DMS153 treated with DMSO at 0.1 percent for 48 hours (cell line): ENCODE data around the gene ARHGAP22.

ENCODE experiments used
- DNase-seq: peaks from one replicate; lab custom pipeline; 2025; ENCODE audit not compliant: unreplicated experiment; lab: John Stamatoyannopoulos, UW

Gene ARHGAP22

DNA sequence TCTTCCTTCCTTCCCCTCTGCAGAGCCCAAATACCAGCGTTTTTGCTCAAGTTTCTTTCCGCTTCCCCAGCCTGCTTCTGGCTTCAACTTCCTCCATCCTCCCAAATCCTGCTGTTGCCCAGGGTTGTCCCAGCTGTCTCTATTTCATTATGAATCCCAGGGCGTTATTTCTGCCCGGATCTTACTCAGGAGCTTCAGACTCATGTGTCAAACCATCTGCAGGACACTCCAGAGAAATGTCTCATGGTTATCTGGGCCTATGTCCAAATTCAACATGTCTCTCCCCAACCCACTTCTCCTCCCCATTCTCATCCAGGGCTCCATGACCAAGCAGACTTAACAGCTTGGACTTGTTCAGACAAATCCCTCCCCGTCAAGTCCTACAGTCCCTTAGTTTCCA, 15.6 kb downstream of the ARHGAP22 start:
- DNase-seq, result no peak

DNA sequence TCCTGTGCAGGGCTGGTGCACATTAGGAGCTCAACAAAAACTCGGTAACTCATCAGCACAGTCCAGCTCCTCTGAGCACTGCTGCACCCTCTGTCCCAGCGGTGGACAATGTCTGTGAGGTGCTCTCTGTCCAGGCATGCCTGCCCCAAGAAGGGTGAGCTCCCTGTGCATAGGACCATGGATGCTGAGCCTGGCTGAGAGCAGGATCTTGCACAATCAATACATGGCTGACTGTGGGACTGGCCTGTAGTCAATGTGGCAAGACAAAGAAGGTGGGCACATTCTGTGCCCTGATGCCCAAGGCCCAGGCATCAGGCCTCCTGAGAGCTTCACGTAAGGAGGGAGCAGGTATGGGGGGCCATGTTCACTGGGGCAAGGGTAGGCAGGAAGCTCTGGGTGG, 17.1 kb downstream of the ARHGAP22 start:
- no peak for DNase-seq

DNA sequence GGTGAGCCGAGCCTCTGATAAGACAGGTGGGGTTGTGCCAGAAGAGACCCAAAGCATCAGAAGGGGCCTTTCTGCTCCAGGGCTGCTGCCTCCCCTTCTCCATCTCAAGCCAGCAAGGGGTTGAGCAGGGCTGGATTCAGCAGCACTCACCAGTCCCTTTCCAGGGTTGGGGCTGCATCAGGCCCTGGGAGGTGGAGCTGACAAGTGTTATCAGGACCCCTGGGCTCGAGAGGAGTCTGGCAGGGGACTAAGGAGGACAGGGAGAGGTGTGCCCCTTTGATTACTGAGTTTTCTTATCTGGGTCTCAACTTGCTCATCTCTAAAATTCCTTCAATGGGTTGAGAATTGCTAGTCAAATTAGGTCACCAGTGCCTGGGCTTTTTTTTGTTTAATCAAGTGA, 17.8 kb downstream of the ARHGAP22 start:
- DNase-seq, result no peak

DNA sequence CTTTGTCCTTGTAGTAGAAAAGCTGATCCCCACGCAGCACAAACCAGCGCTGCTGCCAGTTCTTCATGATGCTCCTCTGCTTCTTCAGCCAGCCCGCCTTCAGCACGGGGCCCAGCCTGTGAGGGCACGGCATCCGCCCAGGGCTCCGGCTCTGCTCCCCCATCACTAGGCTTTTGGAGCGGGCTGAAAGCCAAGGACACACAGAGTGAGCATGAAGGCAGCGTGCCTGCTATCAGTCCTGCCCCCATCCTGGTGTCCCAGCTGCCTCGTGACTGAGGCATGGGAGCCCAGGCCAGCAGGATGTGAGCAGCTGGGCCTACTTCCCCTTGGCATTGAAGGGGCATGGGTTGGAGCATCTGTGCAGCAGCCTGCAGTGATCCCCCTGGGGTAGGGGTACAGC, 21.9 kb downstream of the ARHGAP22 start:
- no peak for DNase-seq

DNA sequence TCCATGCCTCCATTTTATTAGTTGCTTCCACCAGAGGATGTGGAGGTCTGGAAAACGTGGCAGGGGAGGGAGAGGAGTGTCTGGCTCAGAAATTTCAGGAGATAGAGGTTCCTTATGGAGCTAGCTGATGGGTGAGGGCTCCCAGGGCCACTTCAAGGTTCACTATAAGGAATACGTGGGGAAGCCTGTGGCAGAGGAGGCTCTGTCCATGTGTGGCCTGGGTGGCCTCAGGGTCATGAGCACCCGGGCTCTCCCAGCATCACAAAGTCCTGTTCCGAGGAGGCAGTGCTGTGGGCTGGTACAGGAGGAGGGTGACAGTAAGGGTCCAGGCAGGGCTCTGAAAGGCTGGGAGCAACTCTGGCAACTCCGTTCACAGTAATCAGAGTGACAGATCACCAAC, 24.6 kb downstream of the ARHGAP22 start:
- no peak for DNase-seq

DNA sequence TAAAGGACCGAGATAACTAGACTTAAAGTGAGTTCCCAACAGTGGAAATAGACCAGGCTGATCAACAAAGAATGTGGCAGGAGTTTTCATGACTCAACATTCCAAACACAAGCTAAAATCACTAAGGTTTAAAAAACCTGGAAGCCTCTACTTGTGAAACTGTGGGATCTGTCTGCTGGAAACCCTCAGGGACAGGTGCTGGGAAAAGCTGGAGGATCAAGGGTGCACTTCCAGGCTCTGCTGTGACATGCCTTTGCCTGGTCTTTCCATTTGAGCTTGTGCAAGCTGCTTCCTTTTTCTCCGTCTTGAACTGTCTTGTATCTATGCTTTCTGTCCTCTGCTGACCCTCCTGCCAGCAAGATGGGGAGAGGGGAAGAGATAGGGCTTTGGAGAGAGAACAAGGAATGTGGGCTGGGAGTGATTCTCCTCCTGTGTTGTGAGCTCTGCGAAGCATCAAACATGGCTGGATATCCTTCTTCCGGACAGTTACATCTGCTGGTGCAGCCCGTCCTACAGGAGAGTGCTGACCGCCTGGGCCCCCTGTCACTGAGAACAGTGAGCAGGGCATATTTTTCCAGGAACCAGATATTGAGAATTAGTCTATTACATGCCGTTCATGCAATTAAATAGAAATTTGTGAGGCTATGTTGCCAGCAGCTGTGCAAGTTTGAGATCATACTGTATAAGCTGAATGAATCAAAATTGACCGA, 25.5 kb downstream of the ARHGAP22 start:
- DNase-seq, result no peak

DNA sequence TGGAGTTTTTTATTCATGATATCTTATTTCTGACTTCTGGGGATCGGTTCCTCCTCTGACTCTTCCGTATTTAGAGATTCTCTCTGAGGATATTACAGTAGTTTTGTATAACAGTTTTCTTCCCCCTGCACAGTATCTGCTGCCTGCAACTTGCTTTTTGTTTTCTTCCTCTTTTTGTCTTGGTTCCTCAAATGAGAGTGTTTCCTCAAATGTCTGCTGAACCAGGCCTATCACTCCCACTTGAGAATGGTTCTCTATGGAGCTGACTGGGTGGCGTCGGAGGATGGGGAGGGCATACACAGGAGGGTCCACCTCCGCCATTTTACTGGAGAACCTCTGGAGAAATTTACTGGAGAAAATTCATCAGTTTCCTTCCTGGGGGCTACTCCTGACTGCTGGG, 27.7 kb downstream of the ARHGAP22 start:
- no peak for DNase-seq

DNA sequence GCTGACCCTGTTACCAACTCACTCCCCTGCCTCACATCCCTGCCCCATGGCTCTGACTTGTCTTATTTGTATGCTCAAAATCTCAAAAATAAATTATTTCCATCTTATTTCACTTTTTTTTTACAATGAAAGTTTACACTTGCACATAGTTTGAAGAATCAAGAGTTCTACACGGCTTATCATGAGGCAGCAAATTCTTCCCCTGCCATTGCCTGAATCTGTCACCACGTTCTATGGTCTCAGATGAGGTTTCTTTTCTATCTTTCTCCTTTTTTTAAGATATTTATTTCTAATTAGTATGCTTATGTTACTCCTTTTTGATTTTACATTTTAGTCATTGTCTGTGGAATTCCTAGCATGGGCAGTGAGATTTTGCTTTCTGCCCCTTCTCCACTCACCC, 28.4 kb downstream of the ARHGAP22 start:
- DNase-seq, result no peak

DNA sequence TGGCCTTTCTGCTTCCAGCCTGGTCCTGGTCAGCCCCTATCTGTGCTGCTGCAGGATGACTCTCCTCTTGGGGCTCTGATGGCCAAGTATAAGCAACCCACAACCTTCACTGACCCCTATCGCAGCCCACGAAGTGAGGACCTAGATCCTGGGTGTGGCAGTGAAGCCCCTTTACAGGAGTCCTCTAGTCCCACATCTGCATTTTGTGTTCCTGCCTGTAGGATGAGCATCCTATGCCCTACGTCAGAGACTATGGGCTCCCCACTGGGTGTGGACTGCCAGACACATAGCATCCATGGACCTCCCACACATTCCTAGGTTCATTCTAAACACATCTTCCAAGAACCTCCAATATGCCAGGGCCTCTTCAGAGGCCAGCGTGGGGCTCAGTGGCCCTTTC, 29.0 kb downstream of the ARHGAP22 start:
- no peak for DNase-seq

DNA sequence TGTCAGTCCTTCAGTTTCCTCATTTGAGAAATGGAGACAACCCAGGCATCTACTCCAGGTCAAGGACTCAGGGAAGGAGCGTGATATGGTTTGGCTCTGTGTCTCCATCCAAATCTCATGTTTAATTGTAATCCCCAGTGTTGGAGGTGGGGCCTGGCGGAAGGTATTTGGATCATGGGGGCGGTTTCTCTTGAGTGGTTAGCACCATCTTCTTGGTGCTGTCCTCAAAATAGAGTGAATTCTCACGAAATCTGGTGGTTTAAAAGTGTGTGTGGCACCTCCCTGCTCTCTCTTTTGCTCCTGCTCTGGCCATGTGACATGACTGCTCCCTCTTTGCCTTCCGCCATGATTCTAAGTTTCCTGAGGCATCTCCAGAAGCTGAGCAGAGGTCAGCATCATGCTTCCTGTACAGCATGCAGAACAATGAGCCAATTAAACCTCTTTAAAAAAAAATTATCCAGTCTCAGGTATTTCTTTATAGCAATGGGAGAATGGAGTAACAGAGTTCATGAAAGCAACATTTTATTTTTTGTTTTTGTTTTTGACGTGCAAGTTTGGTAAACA, 30.0 kb downstream of the ARHGAP22 start:
- no peak for DNase-seq

DNA sequence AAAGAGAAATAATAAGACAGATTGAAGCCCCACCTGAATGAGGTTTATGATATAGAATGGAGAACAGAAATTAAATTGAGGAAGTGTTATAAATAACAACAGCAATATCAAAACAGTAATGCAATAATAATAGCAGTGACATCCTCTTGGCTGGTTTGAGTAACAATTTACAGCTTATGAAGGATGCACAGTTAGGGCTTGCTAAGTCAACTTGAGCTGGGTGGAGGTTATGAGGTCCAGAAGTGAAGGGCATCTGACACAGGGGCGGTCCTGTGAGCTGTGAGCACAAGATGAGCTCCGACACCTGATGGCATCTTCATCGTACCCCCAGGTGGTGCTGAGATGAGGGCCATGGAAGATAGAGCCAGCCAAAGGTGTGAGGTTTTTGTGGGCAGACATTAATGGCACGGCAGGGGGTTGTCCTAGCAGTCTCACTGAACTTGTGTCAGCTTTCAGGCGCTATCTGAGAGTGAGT, 30.5 kb downstream of the ARHGAP22 start:
- no peak for DNase-seq

DNA sequence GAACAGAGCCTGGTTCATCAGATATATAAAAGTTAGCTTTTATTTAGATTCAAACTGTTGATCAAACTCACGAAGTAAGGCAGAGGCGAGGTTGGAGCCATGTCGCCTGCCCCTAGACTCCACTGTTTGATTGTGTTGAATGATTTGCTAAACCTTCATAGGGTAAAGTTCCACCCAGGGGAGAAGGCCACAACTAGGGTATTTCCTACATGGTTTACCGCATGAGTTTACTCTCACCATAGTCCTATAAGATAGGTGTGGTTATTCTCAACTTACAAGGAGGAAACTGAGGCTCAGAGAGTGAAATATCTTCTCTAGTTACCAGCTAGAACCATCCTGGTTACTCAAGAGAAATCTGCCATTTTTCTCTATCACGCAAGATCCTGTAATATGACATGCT, 31.8 kb downstream of the ARHGAP22 start:
- no peak for DNase-seq

DNA sequence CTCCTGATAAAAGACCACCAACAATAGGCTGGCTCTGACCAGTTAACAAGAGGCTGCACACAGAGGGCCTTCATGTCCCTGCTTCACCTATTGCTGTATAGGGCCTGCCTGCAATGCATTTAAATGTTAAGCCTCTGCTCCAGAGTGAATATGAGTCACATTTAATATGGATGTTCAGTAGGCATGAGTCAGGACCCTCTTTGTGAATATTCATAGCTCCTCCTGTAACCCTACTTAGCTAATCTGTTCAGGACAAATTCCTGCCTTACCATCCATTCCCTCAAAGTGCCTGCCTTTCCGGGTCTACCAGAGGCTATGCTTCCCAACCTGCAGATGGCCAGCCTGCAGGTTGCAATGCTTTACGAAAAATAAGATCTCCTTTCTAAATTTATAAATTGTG, 32.5 kb downstream of the ARHGAP22 start:
- no peak for DNase-seq

DNA sequence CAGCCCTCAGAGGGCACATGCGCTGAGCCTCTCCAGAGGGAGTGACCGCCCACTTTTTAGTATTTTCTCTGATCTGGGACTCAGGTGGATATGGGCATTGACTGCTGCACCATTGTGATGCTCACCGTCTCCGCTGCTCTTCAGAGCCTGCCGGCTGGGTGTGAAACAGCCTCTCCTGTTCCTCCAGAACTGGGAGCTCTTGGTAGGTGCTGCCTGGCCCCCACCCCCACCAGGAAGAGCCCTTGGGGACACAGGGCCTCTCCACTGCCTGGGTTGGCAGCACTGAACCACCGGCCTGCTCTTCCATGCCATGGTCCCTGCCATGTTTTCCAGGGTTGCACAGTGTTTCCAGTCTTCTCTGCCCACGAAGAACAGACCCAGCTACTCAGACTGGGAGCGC, 36.3 kb downstream of the ARHGAP22 start:
- DNase-seq, result no peak

DNA sequence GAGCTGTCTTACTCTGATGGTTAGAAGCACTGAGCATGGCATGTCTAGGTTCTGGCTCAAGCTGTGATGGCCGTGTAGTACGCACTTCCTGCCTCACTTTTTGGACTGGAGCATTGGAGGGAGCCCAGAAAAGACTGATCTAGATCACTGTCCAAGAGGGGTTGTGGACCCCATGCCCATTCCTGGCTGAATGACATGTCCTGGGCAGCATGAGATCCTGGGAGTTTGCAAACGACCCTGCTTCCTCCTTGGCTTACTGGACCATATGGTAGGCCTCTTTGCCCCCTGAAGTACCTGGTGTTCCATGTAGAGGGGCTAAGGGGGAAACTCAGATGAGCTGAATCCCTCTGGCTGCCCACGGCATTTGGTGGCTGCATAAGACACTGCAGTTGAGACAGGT, 36.7 kb downstream of the ARHGAP22 start:
- DNase-seq, result no peak

DNA sequence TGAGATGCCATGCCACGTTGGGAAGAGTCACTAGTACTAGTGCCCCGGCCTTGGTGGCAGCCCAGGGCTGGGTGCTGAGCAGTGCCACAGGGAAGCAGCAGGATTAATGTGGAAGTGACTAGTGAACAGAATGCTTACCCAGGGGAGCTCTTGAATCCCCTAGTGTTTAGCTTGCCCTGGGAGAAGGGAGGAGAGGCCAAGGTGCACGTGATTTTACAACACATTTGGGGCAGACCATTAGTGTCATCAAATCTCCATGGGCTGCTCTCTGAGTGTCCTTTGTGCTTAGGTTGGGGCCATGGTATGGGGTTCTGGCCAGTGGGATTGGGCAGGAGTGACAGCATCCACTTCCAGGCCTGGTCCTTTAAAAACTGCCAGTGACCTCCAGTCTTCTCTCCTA, 37.5 kb downstream of the ARHGAP22 start:
- DNase-seq, result no peak

DNA sequence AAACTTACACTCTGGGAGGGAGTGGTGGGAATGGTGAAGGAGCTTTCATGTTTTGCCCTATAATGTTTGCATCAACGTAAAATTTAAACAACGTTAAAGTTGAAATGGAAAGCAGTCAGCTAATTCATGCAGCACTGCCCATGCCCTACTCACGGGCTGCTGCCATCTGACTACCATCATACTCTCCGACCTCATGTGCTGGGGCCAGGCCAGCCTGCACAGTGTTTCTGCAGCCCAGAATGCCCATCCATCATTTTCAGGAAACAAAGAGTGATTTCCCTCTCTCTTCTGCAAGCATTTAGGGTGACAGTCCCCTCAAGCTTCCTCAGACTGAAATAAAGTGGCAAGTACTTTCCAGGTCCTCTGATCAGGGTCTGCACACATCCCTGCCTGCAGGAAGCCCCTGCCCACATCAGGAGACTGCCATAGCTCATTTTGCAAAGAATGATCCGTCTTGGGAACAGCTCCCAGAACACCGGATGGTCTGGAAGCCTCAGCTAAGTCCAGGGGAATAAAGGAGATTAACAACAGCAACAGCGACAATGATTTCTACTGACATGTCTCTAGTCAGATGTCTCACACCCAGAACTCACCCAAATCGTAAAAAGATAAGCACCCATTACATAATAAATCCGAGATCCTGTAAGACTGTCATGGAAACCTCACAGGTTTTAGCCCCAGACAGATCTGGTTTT, 40.3 kb downstream of the ARHGAP22 start:
- no peak for DNase-seq

DNA sequence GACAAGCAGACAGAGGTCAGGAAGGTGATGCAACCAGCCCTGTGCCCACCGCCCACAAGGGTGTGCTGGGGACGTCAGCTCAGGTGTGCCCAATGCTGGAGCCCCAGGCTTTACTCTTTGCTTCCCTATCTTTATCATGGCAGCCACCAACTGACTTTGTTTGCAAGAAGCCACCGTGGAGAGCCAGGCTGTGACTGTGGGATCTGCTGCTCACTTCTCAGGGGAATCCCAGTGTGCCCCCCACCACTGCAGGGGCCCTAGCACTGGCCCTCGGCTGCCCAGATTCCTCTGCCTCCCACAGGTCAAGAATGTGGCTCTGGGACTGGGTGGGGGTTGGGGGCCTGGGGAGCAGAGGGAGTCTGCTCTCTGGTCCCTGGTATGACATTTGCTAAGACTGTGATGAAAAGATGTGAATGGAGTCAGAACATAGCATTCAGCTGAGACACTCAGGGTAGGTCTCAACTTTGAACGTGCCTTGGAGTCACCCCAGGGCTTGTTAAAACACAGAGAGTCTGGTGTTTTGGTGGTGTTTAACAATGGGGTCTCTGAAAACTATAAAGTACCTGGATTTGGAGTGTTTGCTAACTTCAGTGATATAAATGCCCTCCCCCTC, 47.3 kb downstream of the ARHGAP22 start:
- DNase-seq, result no peak

DNA sequence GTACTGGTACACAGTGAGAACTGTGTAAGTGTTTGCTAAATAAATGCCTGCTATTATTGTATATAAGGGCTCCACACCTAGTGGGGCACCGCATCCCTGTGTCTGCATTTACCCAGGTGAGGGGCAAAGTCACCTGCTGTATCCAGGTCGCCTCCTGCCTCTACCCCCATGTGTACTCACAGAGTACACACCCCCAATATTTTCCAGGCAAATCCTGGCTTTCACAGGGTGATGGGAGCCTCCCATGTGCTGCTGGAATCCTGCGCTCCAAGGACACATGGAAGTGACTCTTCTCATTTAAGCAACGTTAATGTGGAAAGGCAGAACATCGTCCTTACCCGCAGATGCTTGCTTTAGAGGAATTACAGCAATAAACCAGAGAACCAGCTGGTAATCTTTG, 48.2 kb downstream of the ARHGAP22 start:
- no peak for DNase-seq

DNA sequence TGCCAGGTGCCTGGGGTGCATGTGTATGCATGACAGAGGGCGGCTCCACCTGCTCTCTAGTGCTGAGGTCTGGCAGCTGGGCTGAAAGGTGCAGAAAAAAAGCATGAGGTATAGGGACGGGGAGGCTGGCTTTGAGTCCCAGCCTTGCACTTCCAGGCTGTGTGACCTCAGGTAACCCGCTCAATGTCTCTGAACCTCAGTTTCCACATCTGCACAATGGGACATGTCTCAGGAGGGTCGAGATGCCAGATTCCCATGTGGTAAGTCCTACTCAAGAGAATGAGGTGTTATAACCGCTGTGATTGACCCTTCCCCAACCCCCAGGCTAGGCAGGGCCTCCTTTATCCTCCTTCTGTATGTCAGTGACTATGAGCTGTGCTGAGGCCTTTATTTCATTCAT, 48.8 kb downstream of the ARHGAP22 start:
- DNase-seq, result no peak

DNA sequence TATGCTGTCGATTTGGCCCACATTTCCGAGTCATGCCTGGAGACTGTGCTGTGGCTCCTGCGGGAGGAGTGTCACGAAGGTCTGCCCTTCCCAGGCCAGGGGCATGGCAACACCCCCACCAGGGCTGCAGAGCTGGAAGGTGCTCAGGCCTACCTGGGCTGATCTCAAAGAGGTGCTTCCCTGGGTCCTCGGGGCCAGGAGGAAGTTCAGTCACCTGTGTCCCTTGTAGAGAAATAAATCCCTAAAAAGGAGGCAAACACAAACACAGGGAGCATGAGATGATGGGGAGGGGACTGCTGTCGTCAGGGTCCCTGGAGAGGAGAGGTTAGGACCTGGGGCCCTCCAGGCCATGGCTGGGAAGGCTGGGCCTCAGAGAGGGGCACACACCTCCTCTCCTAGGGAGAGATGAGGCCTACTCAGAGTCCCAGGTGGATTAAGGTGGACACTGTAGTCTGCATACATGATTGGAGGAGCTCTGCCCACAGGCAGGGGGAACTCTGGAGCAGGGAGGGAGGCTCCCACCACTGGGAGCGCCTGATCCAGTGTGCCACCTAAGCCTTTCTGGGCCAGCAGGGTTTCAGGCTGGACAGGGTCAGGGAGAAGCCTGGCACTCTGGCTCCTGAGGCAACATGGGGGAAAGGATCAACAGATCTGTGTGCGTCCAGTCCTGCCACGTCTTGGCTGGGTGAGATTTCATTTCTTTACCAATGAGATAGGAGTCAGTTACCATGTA, 49.4 kb downstream of the ARHGAP22 start:
- no peak for DNase-seq
